GM19239 (cell line): ENCODE data around the gene LYRM4.

Experiments
- DNase-seq: peaks from one replicate; pipeline ENCODE4 v3.0.0; 2011; ENCODE audit warnings: low spot score; ENCODE audit not compliant: insufficient read length
- FAIRE-seq: peaks from 2 replicates; lab custom pipeline; 2011; peaks lifted over from hg19 to GRCh38; lab: Jason Lieb, UNC

The LYRM4 gene

GRCh38 chr6:5152460-5152859, 108.3 kb downstream of the LYRM4 start:
- no peak for FAIRE-seq
- DNase-seq: no peak

- FAIRE-seq (no peak), DNase-seq (no peak)
Observed at GRCh38 chr6:5151955-5152401, 108.8 kb downstream of the LYRM4 start.

GRCh38 chr6:5151360-5151954, 109.3 kb downstream of the LYRM4 start:
- no peak for FAIRE-seq
- no peak for DNase-seq

GRCh38 chr6:5150551-5151075, 110.1 kb downstream of the LYRM4 start:
- FAIRE-seq (no peak), DNase-seq (no peak)

GRCh38 chr6:5149891-5150290, 110.9 kb downstream of the LYRM4 start:
- DNase-seq (no peak), FAIRE-seq (no peak)

GRCh38 chr6:5149159-5149704, 111.5 kb downstream of the LYRM4 start:
- FAIRE-seq (no peak), DNase-seq (no peak)

- DNase-seq: no peak
- no peak for FAIRE-seq
Observed at GRCh38 chr6:5146398-5146797, 114.4 kb downstream of the LYRM4 start.

GRCh38 chr6:5143634-5144311, 117.0 kb downstream of the LYRM4 start:
- DNase-seq: peak; percentile 48
- FAIRE-seq: peak; percentile 84

GRCh38 chr6:5142915-5143314, 117.8 kb downstream of the LYRM4 start:
- FAIRE-seq (no peak), DNase-seq (no peak)

GRCh38 chr6:5142131-5142530, 118.6 kb downstream of the LYRM4 start:
- no peak for DNase-seq
- FAIRE-seq: no peak

- DNase-seq (no peak), FAIRE-seq (no peak)
Observed at GRCh38 chr6:5141046-5141445, 119.7 kb downstream of the LYRM4 start.

- DNase-seq (no peak), FAIRE-seq (peak; percentile 18)
Observed at GRCh38 chr6:5139828-5140771, 120.7 kb downstream of the LYRM4 start.

- no peak for FAIRE-seq
- no peak for DNase-seq
Observed at GRCh38 chr6:5138995-5139827, 121.5 kb downstream of the LYRM4 start.

- no peak for FAIRE-seq
- no peak for DNase-seq
Observed at GRCh38 chr6:5136851-5137250, 123.9 kb downstream of the LYRM4 start.

- FAIRE-seq: peak; percentile 94
- DNase-seq: no peak
Observed at GRCh38 chr6:5135788-5136376, 124.9 kb downstream of the LYRM4 start.

GRCh38 chr6:5133943-5134342, 126.8 kb downstream of the LYRM4 start:
- DNase-seq (no peak), FAIRE-seq (no peak)

- DNase-seq (no peak), FAIRE-seq (peak; percentile 79)
Observed at GRCh38 chr6:5132731-5133130, 128.0 kb downstream of the LYRM4 start.

- no peak for FAIRE-seq
- DNase-seq: no peak
Observed at GRCh38 chr6:5130135-5130866, 130.4 kb downstream of the LYRM4 start.

- no peak for DNase-seq
- FAIRE-seq: no peak
Observed at GRCh38 chr6:5128351-5128750, 132.4 kb downstream of the LYRM4 start.
